K562 (cell line): ENCODE measurements around the gene CCP110. TPM values are rescaled to one million over a fixed set of nuclear protein-coding genes. Genes with fewer than 3 reads are reported as not detected.

Experiments used
- ATAC-seq: fragments of 200-7000 bp; cut with Tn5 transposase; 3 replicates; pipeline ENCODE4 v1.9.1; 2020; ENCODE audit warnings: moderate library complexity
- BruUV-seq: library from RNA; stranded (reverse); fragments of 400-500 nt; replicated peaks from 2 replicates; lab custom pipeline; 2021; lab: Mats Ljungman, UMichigan
- CTCF ChIA-PET: fragments of 300-600 bp; formaldehyde crosslinking; extraction: SDS; loops from one replicate; lab custom pipeline; 2021; ENCODE audit warnings: low intra/inter-chr PET ratio; lab: Yijun Ruan, JAX
- POLR2A ChIA-PET: fragments of 300-600, 350-650 bp; sonication (Branson Sonifier 250); formaldehyde crosslinking; extraction: SDS; loops from one replicate; lab custom pipeline; 2021; ENCODE audit warnings: antibody characterized with exemption, inconsistent platforms; lab: Yijun Ruan, JAX
- DNase-seq, 4 experiments: peaks; one replicate each; pipeline versions ENCODE4 v3.0.0 to v3.0.0-alpha.2; 2011 to 2018; ENCODE audit warnings: low spot score in 3 of 4, mixed read lengths in 3 of 4; ENCODE audit errors: extremely low read depth in 1 of 4
- FAIRE-seq: peaks from 2 replicates; lab custom pipeline; 2011; peaks lifted over from hg19 to GRCh38; lab: Jason Lieb, UNC
- H2AFZ ChIP-seq: 2 replicates; pipeline ENCODE4 v1.6.0; 2011; ENCODE audit warnings: low read depth, low read length, control low read depth, inconsistent platforms
- H3K27ac ChIP-seq: fragments of 200-600 bp; 3 replicates; pipeline ENCODE4 v1.8.0; 2011; ENCODE audit warnings: low read depth, mild to moderate bottlenecking, control low read depth, inconsistent platforms, low read length, moderate library complexity, mixed read lengths; ENCODE audit errors: extremely low read depth
- H3K27me3 ChIP-seq, 2 experiments: fragments of 300-600 bp in 1 of 2; 2 replicates in 1 of 2; 3 replicates in 1 of 2; pipeline versions ENCODE4 v1.6.0 to v1.8.0; 2011; ENCODE audit warnings: inconsistent platforms in 2 of 2, low read length in 2 of 2, mild to moderate bottlenecking in 1 of 2, mixed read lengths in 1 of 2, moderate library complexity in 1 of 2; ENCODE audit not compliant: control insufficient read depth in 2 of 2, insufficient read depth in 2 of 2
- H3K36me3 ChIP-seq: fragments of 300-600 bp; 3 replicates; pipeline ENCODE4 v1.8.0; 2011; ENCODE audit warnings: mild to moderate bottlenecking, low read length, inconsistent platforms; ENCODE audit not compliant: control insufficient read depth, insufficient read depth
- H3K4me1 ChIP-seq, 2 experiments: fragments of 200-600 bp in 1 of 2; replicated peaks in 1 of 2; 2 replicates in 1 of 2; 3 replicates in 1 of 2; pipeline versions ENCODE4 v1.5.1 to v1.8.0; 2011; ENCODE audit warnings: inconsistent platforms in 2 of 2, low read length in 2 of 2, mild to moderate bottlenecking in 1 of 2, mixed read lengths in 1 of 2, moderate library complexity in 1 of 2; ENCODE audit not compliant: control insufficient read depth in 2 of 2, insufficient read depth in 2 of 2
- H3K4me2 ChIP-seq: 2 replicates; pipeline ENCODE4 v1.6.1; 2011; ENCODE audit warnings: low read length, control low read depth, inconsistent platforms, mixed read lengths; ENCODE audit not compliant: insufficient read depth
- H3K4me3 ChIP-seq: fragments of 200-600 bp; sonication (generic), shearing (Covaris generic); 2 replicates; pipeline ENCODE4 v1.5.1; 2016; ENCODE audit warnings: control low read depth, inconsistent platforms
- H3K79me2 ChIP-seq: fragments of 200-600 bp; 3 replicates; pipeline ENCODE4 v1.8.0; 2011; ENCODE audit warnings: low read length, inconsistent platforms; ENCODE audit not compliant: control insufficient read depth, insufficient read depth
- H3K9ac ChIP-seq, 2 experiments: 2 replicates each; pipeline versions ENCODE4 v1.6.0 to v1.6.1; 2011; ENCODE audit warnings: low read depth in 2 of 2, low read length in 2 of 2, control low read depth in 1 of 2, inconsistent platforms in 1 of 2, mild to moderate bottlenecking in 1 of 2, mixed read lengths in 1 of 2; ENCODE audit not compliant: insufficient read depth in 1 of 2
- H3K9me1 ChIP-seq: one replicate; pipeline ENCODE4 v1.6.0; 2011; ENCODE audit warnings: inconsistent platforms, mild to moderate bottlenecking, low read length, moderate library complexity; ENCODE audit not compliant: control insufficient read depth, insufficient read depth
- H3K9me3 ChIP-seq: replicated peaks from 2 replicates; pipeline ENCODE4 v1.5.1; 2011; ENCODE audit warnings: low read depth, low read length, inconsistent platforms; ENCODE audit not compliant: control insufficient read depth, insufficient read depth
- H4K20me1 ChIP-seq: replicated peaks from 2 replicates; pipeline ENCODE4 v1.6.1; 2011; ENCODE audit warnings: low read length, inconsistent platforms, mixed read lengths; ENCODE audit not compliant: control insufficient read depth, insufficient read depth
- CC2D1A ChIP-seq: fragments of 450-650 bp; IDR thresholded peaks from 2 replicates; pipeline ENCODE4 v1.6.1; 2017; ENCODE audit warnings: mild to moderate bottlenecking
- DEAF1 ChIP-seq: fragments of 450-650 bp; formaldehyde crosslinking; IDR thresholded peaks from 2 replicates; pipeline ENCODE4 v1.4.0; 2020; ENCODE audit warnings: mild to moderate bottlenecking, moderate library complexity
- ERF ChIP-seq: fragments of 450-650 bp; formaldehyde crosslinking; IDR thresholded peaks from 2 replicates; pipeline ENCODE4 v1.4.0; 2020; ENCODE audit warnings: mild to moderate bottlenecking, mixed read lengths
- PHF20 ChIP-seq: fragments of 450-650 bp; IDR thresholded peaks from 2 replicates; pipeline ENCODE4 v1.6.1; 2018; ENCODE audit not compliant: partially characterized antibody
- RAD21 ChIP-seq, 2 experiments: fragments of 250-450 bp in 1 of 2; fragments of 450-650 bp in 1 of 2; sonication (Bioruptor Pico) in 1 of 2; formaldehyde crosslinking in 1 of 2; IDR thresholded peaks in 1 of 2; conservative IDR thresholded peaks in 1 of 2; 2 replicates each; pipeline versions ENCODE4 v1.4.0 to v1.8.0; 2020 to 2022; ENCODE audit warnings: mild to moderate bottlenecking in 2 of 2, moderate library complexity in 1 of 2
- SMC3 ChIP-seq: conservative IDR thresholded peaks from 2 replicates; pipeline ENCODE4 v1.6.1; 2011; ENCODE audit warnings: low read depth, low read length, improper control_type of control experiment; ENCODE audit not compliant: insufficient read depth
- STAG1 ChIP-seq: sonication (generic); formaldehyde crosslinking; IDR thresholded peaks from 2 replicates; pipeline ENCODE4 v1.5.0; 2020; ENCODE audit warnings: missing genetic modification reagents, borderline replicate concordance
- WGBS: fragments of 100-300 bp; shearing (Covaris generic); methylation state at CpG from one replicate; pipeline ENCODE4 v1.1.6; 2016; ENCODE audit warnings: low coverage, mixed read lengths; ENCODE audit not compliant: insufficient coverage; ENCODE audit errors: missing lambda C conversion rate; 5-methylcytosine and 5-hydroxymethylcytosine counted together
- in situ Hi-C: fragments of 300-500 bp; cut with MboI; formaldehyde crosslinking; loops from 4 replicates; pipeline ENCODE4 v1.15.0; 2018; ENCODE audit warnings: inconsistent platforms, mixed read lengths
- intact Hi-C: fragments of 100-400 bp; cut with micrococcal nuclease; formaldehyde crosslinking; loops from 2 replicates; pipeline ENCODE4 v1.14.2; 2022
- polyA plus RNA-seq, 8 experiments: library from polyadenylated mRNA; depleted of rRNA in 4 of 8; stranded (reverse) in 5 of 8; unstranded in 3 of 8; fragments of >200 nt; fragmentation: Nextera tagmentation in 2 of 8; fragmentation: Illumina TruSeq in 1 of 8; extraction: Ambion mirVana in 2 of 8; extraction: Trizol in 1 of 8; gene quantifications; 2 replicates each; pipeline versions ENCODE4 v1.2.1 to v1.2.3, GENCODE V29; 2011 to 2014; ENCODE audit warnings: inconsistent platforms in 1 of 8, missing spikeins in 1 of 8
- total RNA-seq, 7 experiments: library from RNA; depleted of rRNA in 6 of 7; stranded (reverse); fragments of >200 nt in 6 of 7; fragmentation: Illumina TruSeq in 2 of 7; extraction: Trizol in 2 of 7; gene quantifications; 2 replicates each; pipeline versions ENCODE4 v1.2.1 to v1.2.3, GENCODE V29; 2011 to 2021; ENCODE audit warnings: low replicate concordance in 1 of 7
- TF ChIP-seq, protein P1 (sequence below), 3 experiments: IDR thresholded peaks in 2 of 3; conservative IDR thresholded peaks in 1 of 3; 2 replicates each; pipeline ENCODE4 v1.5.1; 2011 to 2012; ENCODE audit warnings: low read length in 3 of 3, mild to moderate bottlenecking in 3 of 3, control low read depth in 2 of 3, improper control_type of control experiment in 1 of 3, inconsistent platforms in 1 of 3, low read depth in 1 of 3, mixed read lengths in 1 of 3, moderate library complexity in 1 of 3; ENCODE audit not compliant: insufficient read depth in 2 of 3

CCP110 gene
- total and polyA plus RNA-seq, 9 of the 15 experiments (the other 6 are each of a cell fraction or from before 2014, with no cell fraction given) = 3.5 to 16.1 (median 12.1) TPM

DNA sequence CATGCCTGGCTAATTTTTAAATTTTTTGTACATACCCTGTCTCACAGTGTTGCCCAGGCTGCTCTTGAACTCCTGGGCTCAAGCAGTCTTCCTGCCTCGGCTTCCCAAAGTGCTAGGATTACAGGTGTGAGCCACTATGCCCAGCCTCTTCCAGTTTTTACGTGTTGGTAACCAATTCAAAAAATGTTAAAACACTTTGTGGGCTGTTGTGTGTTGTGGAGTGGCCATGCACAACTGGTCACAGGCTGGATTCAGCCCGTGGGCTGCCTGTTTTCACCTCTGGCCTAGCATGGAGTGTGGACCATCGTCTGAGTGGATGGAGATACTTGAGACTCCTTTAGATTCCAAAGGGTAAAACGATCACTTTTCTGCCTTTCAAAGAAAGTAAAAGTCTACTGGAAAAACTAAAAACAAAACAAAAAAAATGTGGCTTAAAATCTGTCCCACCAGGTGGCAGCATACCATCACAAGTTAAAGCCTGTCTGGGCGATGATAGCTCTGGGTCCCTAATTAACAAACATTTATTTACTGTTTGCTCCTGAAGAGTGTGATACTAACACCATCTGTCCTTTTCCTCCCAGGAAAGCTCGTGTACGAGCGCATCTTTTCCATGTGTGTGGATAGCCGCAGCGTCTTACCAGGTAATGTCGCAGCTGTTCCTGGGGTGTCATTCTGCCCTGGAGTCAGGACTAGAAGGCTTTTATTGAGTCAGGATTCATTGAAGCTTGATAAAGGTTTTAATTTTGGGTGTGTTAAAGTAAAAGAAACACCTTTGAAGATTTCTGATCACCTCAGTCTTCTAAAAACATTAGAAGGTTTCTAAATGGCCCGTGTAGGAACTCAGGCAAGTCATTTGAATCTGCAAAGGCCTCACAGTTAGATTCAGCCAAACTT lies 77.6 kb downstream of the CCP110 start:
- WGBS = 27% methylated on average over 13 of the region's 13 CpGs
- CTCF ChIA-PET = interaction anchor here (0.6 to 3.4 kb wide), 8 partner anchors 18 to 785 kb away, joined by 3 to 101 read pairs (median 4); partner anchors contain the start of gene GPRC5B
- H3K9ac ChIP-seq = peak overlapping the region in 1 of 2 experiments; percentile 59; a peak in 1 of 4 replicates
- no peaks in the 10 kb centered on the region for H4K20me1 ChIP-seq
- no peaks in the 10 kb centered on the region for H3K9me1 ChIP-seq
- no peak overlapping the region for H3K4me3 ChIP-seq
- no peak overlapping the region for H3K4me2 ChIP-seq
- peaks cover 6% of the 10 kb centered on the region; the same call in 1 of the 3 replicates for H3K36me3 ChIP-seq
- H2AFZ ChIP-seq = no peak overlapping the region
- in situ Hi-C loops = loop anchor here (5.0 to 10.0 kb wide), 2 partner anchors 286 to 703 kb away; no protein-coding TSS in a partner anchor
- no peaks in the 10 kb centered on the region for H3K4me1 ChIP-seq
- intact Hi-C loops = loop anchor here (1.0 kb wide), 1 partner anchor 285 kb away; no protein-coding TSS in a partner anchor
- BruUV-seq = no TSS peak
- DNase-seq (peak; percentile 44 to 59 (median 48)), FAIRE-seq (peak; percentile 82), ATAC-seq (peak; percentile 47; the same call in 2 of the 3 replicates)
- POLR2A ChIA-PET = interaction anchor here (0.7 to 1.0 kb wide), 2 partner anchors 46 to 290 kb away, joined by 3 to 4 read pairs; partner anchors contain the start of gene VPS35L
- H3K79me2 ChIP-seq = no peaks in the 10 kb centered on the region
- no peaks in the 10 kb centered on the region for H3K9me3 ChIP-seq
- no peaks in the 10 kb centered on the region for H3K27me3 ChIP-seq
- no peak overlapping the region for H3K27ac ChIP-seq
- TF ChIP-seq DEAF1 (peak; percentile 73), STAG1 (CRISPR knock-in tag) (peak; percentile 45; the same call in 1 of the 2 replicates), RAD21 (CRISPR knock-in tag; conservative IDR thresholded peaks at IDR 0.05 in 1 of 2, IDR thresholded peaks at IDR 0.05 in 1 of 2) (peak; percentile 79 to 89), CC2D1A (peak; percentile 60; the same call in 1 of the 2 replicates), PHF20 (no peak), ERF (no peak), SMC3 (peak; percentile 74)
- TF ChIP-seq, protein P1, sequence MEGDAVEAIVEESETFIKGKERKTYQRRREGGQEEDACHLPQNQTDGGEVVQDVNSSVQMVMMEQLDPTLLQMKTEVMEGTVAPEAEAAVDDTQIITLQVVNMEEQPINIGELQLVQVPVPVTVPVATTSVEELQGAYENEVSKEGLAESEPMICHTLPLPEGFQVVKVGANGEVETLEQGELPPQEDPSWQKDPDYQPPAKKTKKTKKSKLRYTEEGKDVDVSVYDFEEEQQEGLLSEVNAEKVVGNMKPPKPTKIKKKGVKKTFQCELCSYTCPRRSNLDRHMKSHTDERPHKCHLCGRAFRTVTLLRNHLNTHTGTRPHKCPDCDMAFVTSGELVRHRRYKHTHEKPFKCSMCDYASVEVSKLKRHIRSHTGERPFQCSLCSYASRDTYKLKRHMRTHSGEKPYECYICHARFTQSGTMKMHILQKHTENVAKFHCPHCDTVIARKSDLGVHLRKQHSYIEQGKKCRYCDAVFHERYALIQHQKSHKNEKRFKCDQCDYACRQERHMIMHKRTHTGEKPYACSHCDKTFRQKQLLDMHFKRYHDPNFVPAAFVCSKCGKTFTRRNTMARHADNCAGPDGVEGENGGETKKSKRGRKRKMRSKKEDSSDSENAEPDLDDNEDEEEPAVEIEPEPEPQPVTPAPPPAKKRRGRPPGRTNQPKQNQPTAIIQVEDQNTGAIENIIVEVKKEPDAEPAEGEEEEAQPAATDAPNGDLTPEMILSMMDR (IDR thresholded peaks at IDR 0.05 in 2 of 3, conservative IDR thresholded peaks at IDR 0.05 in 1 of 3; ENCODE audit: insufficient read depth in 2 of 3, low read depth in 1 of 3, low read length in 3 of 3) = peak; percentile 59 to 83 (median 70)
